Measurements from ENCODE around the gene CPA4.

CPA4 gene

DNA sequence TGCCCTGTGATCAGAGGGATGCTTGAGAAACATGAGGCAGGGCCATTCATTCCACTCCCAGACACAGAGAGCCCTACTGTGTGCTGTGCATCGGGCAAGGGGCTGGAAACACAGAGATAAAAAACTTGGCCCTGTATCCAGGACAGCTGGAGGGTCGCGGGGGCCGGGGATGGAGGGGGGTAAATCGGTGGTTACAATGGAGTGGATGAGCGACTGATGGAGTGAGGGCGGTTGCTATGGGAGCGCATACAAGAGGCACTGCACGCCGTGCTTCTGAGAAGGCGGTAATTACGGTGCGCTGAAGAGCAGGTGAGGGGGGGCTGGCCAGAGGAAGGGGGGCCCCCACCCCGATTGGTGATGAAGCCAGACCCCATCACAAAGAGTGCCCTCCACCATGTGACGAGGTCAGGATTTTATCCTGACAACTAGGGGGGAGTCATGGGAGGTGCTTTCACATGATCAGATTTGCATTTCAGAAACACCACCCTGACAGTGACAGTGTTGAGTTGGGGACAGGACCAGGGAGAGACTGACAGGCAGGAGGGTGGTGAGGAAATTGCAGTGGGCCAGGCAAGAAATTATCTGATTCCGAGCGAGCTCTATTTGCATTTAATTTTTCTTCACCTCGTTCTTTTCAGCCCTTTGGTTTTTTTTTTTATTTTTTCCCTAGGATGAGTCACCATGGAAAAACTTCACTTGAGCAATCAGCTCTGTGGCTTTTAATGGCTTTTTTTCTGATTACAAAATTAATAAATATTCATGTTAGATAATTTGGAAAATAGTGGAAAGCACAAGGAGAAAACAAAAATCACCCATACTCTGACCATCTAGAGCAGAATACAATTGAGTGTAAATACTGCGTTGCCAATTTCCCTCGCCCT, 59.5 kb downstream of the CPA4 start:
- H3K9me3 ChIP-seq (ENCODE audit: control insufficient read depth, low read length): no peaks in the 10 kb centered on the region
- no peak overlapping the region for H3K4me3 ChIP-seq (ENCODE audit: insufficient read depth, low read depth, low read length)
- 64 to 67% methylated on average over 20 of the region's 20 CpGs for WGBS, 2 experiments
- no peaks in the 10 kb centered on the region for H3K27me3 ChIP-seq (ENCODE audit: control insufficient read depth, insufficient read depth, low read length, poor library complexity, severe bottlenecking)
- H3K36me3 ChIP-seq (ENCODE audit: control insufficient read depth, insufficient read depth, low read length): no peaks in the 10 kb centered on the region
- peak overlapping the region; percentile 73 for H3K27ac ChIP-seq (ENCODE audit: insufficient read depth, low read depth, low read length, poor library complexity, severe bottlenecking)
- H3K4me1 ChIP-seq (ENCODE audit: control insufficient read depth, insufficient read depth, low read length): peaks cover 51% of the 10 kb centered on the region

DNA sequence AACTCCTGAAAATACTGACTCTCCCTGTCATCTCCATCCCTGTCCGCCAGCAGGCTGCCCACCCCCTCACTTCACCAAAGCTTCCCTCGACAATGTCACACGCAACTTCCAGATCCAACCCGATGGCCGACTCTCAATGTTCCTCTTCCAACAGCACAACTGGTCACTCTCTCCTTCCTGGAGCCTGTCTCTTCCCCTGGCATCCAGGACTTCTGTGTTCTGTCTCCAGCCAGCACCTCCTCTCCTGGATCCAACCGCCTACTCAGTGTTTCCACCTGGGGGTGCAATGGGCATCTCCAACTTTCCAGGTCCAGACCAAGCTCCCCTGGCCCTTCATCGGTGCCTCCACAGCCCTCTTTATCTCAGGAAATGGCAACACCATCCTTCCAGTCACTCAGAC, 60.2 kb downstream of the CPA4 start:
- H3K4me1 ChIP-seq (ENCODE audit: control insufficient read depth, insufficient read depth, low read length): peaks cover 51% of the 10 kb centered on the region
- H3K36me3 ChIP-seq (ENCODE audit: control insufficient read depth, insufficient read depth, low read length): no peaks in the 10 kb centered on the region
- WGBS, 2 experiments: 90 to 93% methylated on average over 7 of the region's 7 CpGs
- no peak overlapping the region for H3K4me3 ChIP-seq (ENCODE audit: insufficient read depth, low read depth, low read length)
- no peaks in the 10 kb centered on the region for H3K9me3 ChIP-seq (ENCODE audit: control insufficient read depth, low read length)
- H3K27me3 ChIP-seq (ENCODE audit: control insufficient read depth, insufficient read depth, low read length, poor library complexity, severe bottlenecking): no peaks in the 10 kb centered on the region
- H3K27ac ChIP-seq (ENCODE audit: insufficient read depth, low read depth, low read length, poor library complexity, severe bottlenecking): no peak overlapping the region

DNA sequence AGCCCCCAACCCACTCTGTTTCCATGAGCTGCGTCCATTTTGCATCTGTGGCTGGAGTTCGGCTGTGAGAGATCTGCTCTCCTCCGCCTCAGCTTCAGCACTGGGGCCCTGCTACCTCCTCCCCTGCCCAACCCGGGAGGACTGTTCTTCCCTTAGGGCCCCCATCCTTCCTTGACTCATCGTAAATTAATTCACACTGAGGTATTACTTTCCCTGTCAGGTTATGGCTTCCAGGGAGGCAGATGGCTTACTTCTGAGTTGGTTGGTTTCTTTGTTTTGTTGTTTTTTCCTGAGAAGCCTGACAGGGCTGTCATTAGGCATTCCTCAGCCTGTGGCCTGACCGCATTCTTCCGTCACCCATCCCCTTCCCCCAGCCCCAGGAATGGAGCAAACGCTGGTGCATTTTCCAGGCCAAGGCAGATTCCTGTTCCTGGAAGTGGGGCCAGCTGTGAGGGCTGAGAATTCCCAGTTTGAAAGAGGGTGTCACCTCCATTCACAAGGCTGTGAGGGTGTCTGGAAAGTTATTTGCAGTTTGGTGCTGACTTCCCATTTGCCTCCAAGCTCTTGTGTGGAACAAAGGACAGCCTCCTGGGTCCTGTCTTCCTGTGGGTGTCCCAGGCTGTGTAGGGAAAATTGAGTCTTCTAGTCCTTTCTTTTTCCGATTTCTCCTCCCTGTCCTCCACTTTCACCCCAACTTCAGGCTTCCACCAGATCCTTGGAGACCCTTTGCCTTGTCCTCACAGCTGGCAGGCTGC, 63.3 kb downstream of the CPA4 start:
- WGBS, 2 experiments: 44 to 49% methylated on average over 8 to 9 of the region's 9 CpGs
- H3K4me3 ChIP-seq (ENCODE audit: insufficient read depth, low read depth, low read length): no peak overlapping the region

DNA sequence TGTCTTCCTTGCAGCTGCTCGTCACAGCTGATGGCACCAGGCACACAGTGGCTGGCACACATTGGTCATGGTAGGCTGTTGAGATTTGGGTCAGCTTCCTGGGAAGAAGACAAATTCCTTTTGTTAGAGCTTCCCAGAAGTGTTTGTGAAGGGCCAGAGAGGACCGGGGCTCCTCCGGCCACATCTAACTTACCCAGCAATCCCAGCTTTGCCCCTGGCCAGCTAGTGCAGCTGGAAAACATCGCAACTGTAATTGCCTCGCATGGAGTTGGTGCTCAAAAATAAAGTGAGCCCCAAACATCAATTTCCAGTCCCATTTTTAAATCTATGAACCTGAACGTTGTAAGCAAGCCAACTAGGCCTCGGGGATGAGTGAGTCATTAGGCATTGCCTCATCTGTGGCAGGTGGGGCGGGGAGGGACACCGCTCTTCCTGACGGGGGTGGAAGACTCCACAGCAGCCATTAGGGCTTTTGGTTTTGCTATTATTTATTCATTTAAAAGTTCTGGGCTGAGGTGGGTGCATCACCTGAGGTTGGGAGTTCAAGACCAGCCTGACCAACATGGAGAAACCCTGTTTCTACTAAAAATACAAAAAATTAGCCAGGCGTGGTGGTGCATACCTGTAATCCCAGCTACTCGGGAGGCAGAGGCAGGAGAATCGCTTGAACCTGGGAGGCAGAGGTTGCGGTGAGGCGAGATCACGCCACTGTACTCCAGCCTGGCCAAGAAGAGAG, 64.1 kb downstream of the CPA4 start:
- Histone ChIP-seq H3K9me3 (ENCODE audit: control insufficient read depth, low read length) (no peaks in the 10 kb centered on the region), H3K36me3 (ENCODE audit: control insufficient read depth, insufficient read depth, low read length) (no peaks in the 10 kb centered on the region), H3K27me3 (ENCODE audit: control insufficient read depth, insufficient read depth, low read length, poor library complexity, severe bottlenecking) (no peaks in the 10 kb centered on the region), H3K4me1 (ENCODE audit: control insufficient read depth, insufficient read depth, low read length) (peaks cover 30% of the 10 kb centered on the region), H3K4me3 (ENCODE audit: insufficient read depth, low read depth, low read length) (no peak overlapping the region), H3K27ac (ENCODE audit: insufficient read depth, low read depth, low read length, poor library complexity, severe bottlenecking) (peak overlapping the region; percentile 87)
- WGBS, 2 experiments: 87 to 90% methylated on average over 15 to 16 of the region's 16 CpGs

More for the DNA sequence above, 63.3 kb downstream of the CPA4 start:
- Histone ChIP-seq H3K4me1 (ENCODE audit: control insufficient read depth, insufficient read depth, low read length) (peaks cover 37% of the 10 kb centered on the region), H3K36me3 (ENCODE audit: control insufficient read depth, insufficient read depth, low read length) (no peaks in the 10 kb centered on the region), H3K27ac (ENCODE audit: insufficient read depth, low read depth, low read length, poor library complexity, severe bottlenecking) (peak overlapping the region; percentile 87), H3K27me3 (ENCODE audit: control insufficient read depth, insufficient read depth, low read length, poor library complexity, severe bottlenecking) (no peaks in the 10 kb centered on the region), H3K9me3 (ENCODE audit: control insufficient read depth, low read length) (no peaks in the 10 kb centered on the region)

DNA sequence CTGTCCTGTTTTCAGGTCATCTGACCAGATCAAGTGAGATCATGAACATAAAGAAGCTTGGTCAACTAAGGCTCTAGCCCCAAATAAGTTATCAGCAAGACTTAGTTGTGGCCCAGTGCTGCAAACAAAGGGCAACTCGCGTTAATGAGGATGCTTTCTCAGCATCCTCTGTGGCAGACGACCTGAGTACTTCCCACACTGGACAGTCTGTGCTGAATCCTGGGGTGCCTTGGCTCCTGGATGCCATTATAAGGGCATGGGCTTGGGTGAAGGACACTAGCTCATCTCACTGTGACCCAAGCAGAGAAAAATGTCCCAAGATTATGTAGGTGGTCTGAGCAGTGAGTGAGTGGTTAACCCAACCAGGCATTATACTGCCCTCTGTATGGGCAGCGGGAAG, 65.5 kb downstream of the CPA4 start:
- Histone ChIP-seq H3K27ac (ENCODE audit: insufficient read depth, low read depth, low read length, poor library complexity, severe bottlenecking) (no peak overlapping the region), H3K9me3 (ENCODE audit: control insufficient read depth, low read length) (no peaks in the 10 kb centered on the region), H3K36me3 (ENCODE audit: control insufficient read depth, insufficient read depth, low read length) (no peaks in the 10 kb centered on the region), H3K27me3 (ENCODE audit: control insufficient read depth, insufficient read depth, low read length, poor library complexity, severe bottlenecking) (no peaks in the 10 kb centered on the region), H3K4me3 (ENCODE audit: insufficient read depth, low read depth, low read length) (no peak overlapping the region), H3K4me1 (ENCODE audit: control insufficient read depth, insufficient read depth, low read length) (peaks cover 19% of the 10 kb centered on the region)
- 94 to 96% methylated on average over 4 of the region's 4 CpGs for WGBS, 2 experiments

DNA sequence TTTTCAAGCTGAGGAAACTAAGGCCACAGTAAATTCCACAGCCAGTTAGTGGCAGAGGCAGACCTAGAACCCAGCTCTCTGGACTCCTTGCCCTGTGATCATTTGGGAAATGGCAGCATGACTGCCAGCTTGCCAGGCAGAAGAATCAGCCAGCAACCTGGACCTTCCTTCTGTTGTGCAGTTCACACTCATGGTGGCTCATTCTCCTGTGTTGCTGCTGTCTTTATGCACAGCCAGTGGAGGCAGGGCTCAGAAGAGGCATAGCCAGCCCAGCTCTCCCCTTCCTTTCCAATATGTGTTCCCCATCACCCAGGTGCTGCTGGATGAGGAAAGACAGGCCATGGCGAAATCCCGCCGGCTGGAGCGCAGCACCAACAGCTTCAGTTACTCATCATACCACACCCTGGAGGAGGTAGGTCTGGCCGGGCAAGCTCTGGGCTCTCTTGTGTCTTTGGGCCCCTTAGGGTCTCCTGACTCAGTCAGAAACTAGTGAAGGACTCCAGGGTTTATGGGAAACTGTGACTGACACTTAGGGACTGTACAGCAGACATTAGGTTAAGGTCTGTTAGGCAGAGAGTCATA, 66.4 kb downstream of the CPA4 start:
- Histone ChIP-seq H3K9me3 (ENCODE audit: control insufficient read depth, low read length) (no peaks in the 10 kb centered on the region), H3K4me3 (ENCODE audit: insufficient read depth, low read depth, low read length) (no peak overlapping the region), H3K27ac (ENCODE audit: insufficient read depth, low read depth, low read length, poor library complexity, severe bottlenecking) (no peak overlapping the region), H3K4me1 (ENCODE audit: control insufficient read depth, insufficient read depth, low read length) (peaks cover 19% of the 10 kb centered on the region), H3K27me3 (ENCODE audit: control insufficient read depth, insufficient read depth, low read length, poor library complexity, severe bottlenecking) (no peaks in the 10 kb centered on the region), H3K36me3 (ENCODE audit: control insufficient read depth, insufficient read depth, low read length) (no peaks in the 10 kb centered on the region)
- 92 to 99% methylated on average over 5 of the region's 5 CpGs for WGBS, 2 experiments

DNA sequence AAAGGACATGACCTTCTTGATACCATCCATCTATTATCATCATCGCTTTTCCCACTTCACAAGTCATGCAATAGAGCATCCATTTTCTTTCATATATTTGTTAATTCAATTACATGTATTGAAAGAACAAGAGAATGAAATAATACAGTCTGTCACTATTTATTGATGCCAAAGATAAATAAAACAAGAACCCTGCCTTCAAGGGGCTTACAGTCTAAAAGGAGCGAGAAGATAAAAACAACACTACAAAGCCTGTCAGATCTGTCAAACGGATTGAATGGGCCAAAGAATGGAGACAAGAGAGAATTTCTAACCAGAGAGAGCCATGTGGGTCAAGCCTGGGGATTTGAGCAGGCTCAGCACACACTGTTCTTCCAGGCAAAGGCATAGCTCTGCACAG, 67.6 kb downstream of the CPA4 start:
- Histone ChIP-seq H3K9me3 (ENCODE audit: control insufficient read depth, low read length) (no peaks in the 10 kb centered on the region), H3K4me3 (ENCODE audit: insufficient read depth, low read depth, low read length) (no peak overlapping the region), H3K27ac (ENCODE audit: insufficient read depth, low read depth, low read length, poor library complexity, severe bottlenecking) (no peak overlapping the region), H3K4me1 (ENCODE audit: control insufficient read depth, insufficient read depth, low read length) (peaks cover 23% of the 10 kb centered on the region), H3K36me3 (ENCODE audit: control insufficient read depth, insufficient read depth, low read length) (no peaks in the 10 kb centered on the region), H3K27me3 (ENCODE audit: control insufficient read depth, insufficient read depth, low read length, poor library complexity, severe bottlenecking) (no peaks in the 10 kb centered on the region)
- WGBS, 2 experiments: 90 to 96% methylated on average over 2 to 3 of the region's 3 CpGs

DNA sequence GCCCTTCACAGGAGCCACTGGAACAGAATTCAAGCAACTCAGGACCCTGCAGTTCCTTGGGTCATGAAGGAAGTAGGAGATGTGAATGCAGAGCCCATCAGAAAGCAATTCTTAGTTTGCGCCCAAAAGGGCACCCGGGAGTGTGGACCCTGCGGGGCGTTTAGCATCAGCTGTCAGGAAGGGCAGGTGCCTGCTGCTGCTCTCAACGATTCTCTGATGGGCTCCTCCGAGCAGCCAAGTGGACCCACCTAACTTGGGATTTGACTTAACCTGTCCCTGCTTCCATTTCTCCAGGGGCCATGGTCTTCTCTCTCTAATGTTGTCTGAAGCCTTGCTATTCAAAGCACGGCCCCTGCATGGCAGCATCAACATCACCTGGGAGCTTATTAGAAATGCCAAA, 68.7 kb downstream of the CPA4 start:
- 93 to 95% methylated on average over 7 of the region's 7 CpGs for WGBS, 2 experiments
- Histone ChIP-seq H3K27ac (ENCODE audit: insufficient read depth, low read depth, low read length, poor library complexity, severe bottlenecking) (no peak overlapping the region), H3K4me3 (ENCODE audit: insufficient read depth, low read depth, low read length) (no peak overlapping the region), H3K4me1 (ENCODE audit: control insufficient read depth, insufficient read depth, low read length) (peaks cover 23% of the 10 kb centered on the region), H3K27me3 (ENCODE audit: control insufficient read depth, insufficient read depth, low read length, poor library complexity, severe bottlenecking) (no peaks in the 10 kb centered on the region), H3K36me3 (ENCODE audit: control insufficient read depth, insufficient read depth, low read length) (no peaks in the 10 kb centered on the region), H3K9me3 (ENCODE audit: control insufficient read depth, low read length) (no peaks in the 10 kb centered on the region)

DNA sequence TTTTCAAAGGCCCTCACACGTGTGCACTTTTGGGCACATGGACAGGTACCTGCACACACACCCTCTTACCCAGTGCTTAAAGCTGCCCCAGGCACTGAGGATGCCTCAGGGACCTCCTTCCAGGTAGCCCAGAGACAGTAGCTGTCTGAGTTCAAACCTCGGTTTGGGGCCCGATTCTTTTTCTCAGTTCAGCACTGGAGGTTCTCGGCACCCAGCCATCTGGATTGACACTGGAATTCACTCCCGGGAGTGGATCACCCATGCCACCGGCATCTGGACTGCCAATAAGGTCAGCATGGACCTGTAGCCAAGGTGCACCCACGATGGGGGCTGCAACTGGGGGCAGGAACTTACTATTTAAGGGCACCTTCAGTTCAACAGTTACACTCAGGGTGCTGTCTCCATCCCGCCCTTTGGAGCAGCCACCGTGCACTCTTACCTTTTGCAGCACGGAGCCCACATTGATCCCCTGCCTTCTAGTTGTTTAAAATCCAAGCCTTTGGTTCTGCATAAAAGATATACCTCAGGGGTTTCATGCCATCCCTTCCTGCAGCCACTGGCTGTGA, 69.4 kb downstream of the CPA4 start:
- peaks cover 19% of the 10 kb centered on the region for H3K4me1 ChIP-seq (ENCODE audit: control insufficient read depth, insufficient read depth, low read length)
- WGBS, 2 experiments: 93 to 94% methylated on average over 10 of the region's 10 CpGs

More for the DNA sequence above, 69.4 kb downstream of the CPA4 start:
- no peaks in the 10 kb centered on the region for H3K36me3 ChIP-seq (ENCODE audit: control insufficient read depth, insufficient read depth, low read length)
- no peaks in the 10 kb centered on the region for H3K27me3 ChIP-seq (ENCODE audit: control insufficient read depth, insufficient read depth, low read length, poor library complexity, severe bottlenecking)
- no peak overlapping the region for H3K27ac ChIP-seq (ENCODE audit: insufficient read depth, low read depth, low read length, poor library complexity, severe bottlenecking)
- no peaks in the 10 kb centered on the region for H3K9me3 ChIP-seq (ENCODE audit: control insufficient read depth, low read length)
- H3K4me3 ChIP-seq (ENCODE audit: insufficient read depth, low read depth, low read length): no peak overlapping the region

Data from ectodermal cell (in vitro differentiated cells).